K562 (cell line): ENCODE measurements around the gene HMOX2. TPM values are rescaled to one million over a fixed set of nuclear protein-coding genes. Genes with fewer than 3 reads are reported as not detected.

ENCODE experiments used
- BRD4 ChIP-seq: fragments of 200-600 bp; sonication (generic); IDR thresholded peaks from 2 replicates; pipeline ENCODE4 v1.6.1; 2017; ENCODE audit warnings: inconsistent platforms
- CBX2 ChIP-seq: fragments of 200-600 bp; sonication (generic); IDR thresholded peaks from one replicate; pipeline ENCODE4 v1.6.1; 2012; ENCODE audit warnings: mild to moderate bottlenecking, low read length, inconsistent platforms; ENCODE audit not compliant: insufficient read depth, poor library complexity, severe bottlenecking
- HDGF ChIP-seq: fragments of 450-650 bp; IDR thresholded peaks from 2 replicates; pipeline ENCODE4 v1.6.1; 2016
- IFI16 ChIP-seq: fragments of 250-450 bp; sonication (Bioruptor Pico); IDR thresholded peaks from 2 replicates; pipeline ENCODE4 v2.1.2; 2022; ENCODE audit warnings: mild to moderate bottlenecking, inconsistent platforms
- KDM4B ChIP-seq, 2 experiments: fragments of 450-650 bp in 1 of 2; sonication (generic) in 1 of 2; IDR thresholded peaks; 2 replicates each; pipeline ENCODE4 v1.6.1; 2016 to 2017; ENCODE audit warnings: borderline replicate concordance in 2 of 2, antibody characterized with exemption in 1 of 2, low read depth in 1 of 2, mild to moderate bottlenecking in 1 of 2
- KLF16 ChIP-seq: IDR thresholded peaks from 2 replicates; pipeline ENCODE4 v1.6.1; 2016; ENCODE audit warnings: antibody characterized with exemption
- NBN ChIP-seq: fragments of 450-650 bp; IDR thresholded peaks from 2 replicates; pipeline ENCODE4 v1.6.1; 2016; ENCODE audit warnings: low read depth, mild to moderate bottlenecking
- NCOR1 ChIP-seq: fragments of 450-650 bp; IDR thresholded peaks from 2 replicates; pipeline ENCODE4 v1.6.1; 2016; ENCODE audit warnings: mild to moderate bottlenecking, moderate library complexity
- NELFE ChIP-seq: IDR thresholded peaks from 2 replicates; pipeline ENCODE4 v1.6.1; 2011; ENCODE audit warnings: mild to moderate bottlenecking; ENCODE audit not compliant: insufficient read depth, insufficient read length
- POLR2G ChIP-seq: fragments of 200-400 bp; formaldehyde crosslinking; IDR thresholded peaks from 2 replicates; pipeline ENCODE4 v1.6.1; 2017; ENCODE audit warnings: low read depth, mild to moderate bottlenecking, antibody characterized with exemption, low read length, moderate library complexity
- RAD51 ChIP-seq: fragments of 450-650 bp; IDR thresholded peaks from 2 replicates; pipeline ENCODE4 v1.7.1; 2016; ENCODE audit warnings: low read depth, mild to moderate bottlenecking, borderline replicate concordance
- SIRT6 ChIP-seq: IDR thresholded peaks from one replicate; pipeline ENCODE4 v1.6.1; 2012; ENCODE audit warnings: low read depth, mild to moderate bottlenecking, control low read depth, inconsistent platforms, low read length, moderate library complexity
- SRSF7 ChIP-seq: fragments of 200-400 bp; formaldehyde crosslinking; optimal IDR thresholded peaks from 2 replicates; pipeline ENCODE3; 2017; ENCODE audit warnings: mild to moderate bottlenecking, low read depth, low read length
- STAT5A ChIP-seq: IDR thresholded peaks from 2 replicates; pipeline ENCODE4 v1.6.1; 2012; ENCODE audit warnings: low read length, inconsistent platforms, borderline replicate concordance
- TAF7 ChIP-seq: fragments of 450-650 bp; IDR thresholded peaks from 2 replicates; pipeline ENCODE4 v1.6.1; 2016; ENCODE audit warnings: missing genetic modification characterization, missing compliant biosample characterization
- ZNF699 ChIP-seq: fragments of 250-450 bp; sonication (Bioruptor Pico); IDR thresholded peaks from 2 replicates; pipeline ENCODE4 v1.8.0; 2021; ENCODE audit warnings: mild to moderate bottlenecking, moderate library complexity; ENCODE audit not compliant: insufficient replicate concordance
- ZNF764 ChIP-seq: fragments of 250-450 bp; sonication (Bioruptor Pico); IDR thresholded peaks from 2 replicates; pipeline ENCODE4 v1.4.0; 2020; ENCODE audit warnings: low read depth, mild to moderate bottlenecking, moderate library complexity
- polyA plus RNA-seq, 8 experiments: library from polyadenylated mRNA; depleted of rRNA in 4 of 8; stranded (reverse) in 5 of 8; unstranded in 3 of 8; fragments of >200 nt; fragmentation: Nextera tagmentation in 2 of 8; fragmentation: Illumina TruSeq in 1 of 8; extraction: Ambion mirVana in 2 of 8; extraction: Trizol in 1 of 8; gene quantifications; 2 replicates each; pipeline versions ENCODE4 v1.2.1 to v1.2.3, GENCODE V29; 2011 to 2014; ENCODE audit warnings: inconsistent platforms in 1 of 8, missing spikeins in 1 of 8
- total RNA-seq, 7 experiments: library from RNA; depleted of rRNA in 6 of 7; stranded (reverse); fragments of >200 nt in 6 of 7; fragmentation: Illumina TruSeq in 2 of 7; extraction: Trizol in 2 of 7; gene quantifications; 2 replicates each; pipeline versions ENCODE4 v1.2.1 to v1.2.3, GENCODE V29; 2011 to 2021; ENCODE audit warnings: low replicate concordance in 1 of 7
- TF ChIP-seq, protein P1 (sequence below): fragments of 250-450 bp; sonication (Bioruptor Pico); IDR thresholded peaks from 2 replicates; pipeline ENCODE4 v1.4.0; 2020; ENCODE audit warnings: mild to moderate bottlenecking, moderate library complexity
- TF ChIP-seq, protein P2 (sequence below): sonication (generic); formaldehyde crosslinking; IDR thresholded peaks from 2 replicates; pipeline ENCODE4 v1.8.0; 2023; ENCODE audit warnings: mild to moderate bottlenecking, missing genetic modification reagents
- TF ChIP-seq, protein P3 (sequence below): sonication (generic); formaldehyde crosslinking; IDR thresholded peaks from 2 replicates; pipeline ENCODE4 v1.8.0; 2022; ENCODE audit warnings: mild to moderate bottlenecking, missing genetic modification reagents
- TF ChIP-seq, protein P4 (sequence below), 3 experiments: IDR thresholded peaks in 2 of 3; conservative IDR thresholded peaks in 1 of 3; 2 replicates each; pipeline ENCODE4 v1.5.1; 2011 to 2012; ENCODE audit warnings: low read length in 3 of 3, mild to moderate bottlenecking in 3 of 3, control low read depth in 2 of 3, improper control_type of control experiment in 1 of 3, inconsistent platforms in 1 of 3, low read depth in 1 of 3, mixed read lengths in 1 of 3, moderate library complexity in 1 of 3; ENCODE audit not compliant: insufficient read depth in 2 of 3

HMOX2 gene
- total and polyA plus RNA-seq, 9 of the 15 experiments (the other 6 are each of a cell fraction or from before 2014, with no cell fraction given) = 26.8 to 87.4 (median 57.4) TPM

DNA sequence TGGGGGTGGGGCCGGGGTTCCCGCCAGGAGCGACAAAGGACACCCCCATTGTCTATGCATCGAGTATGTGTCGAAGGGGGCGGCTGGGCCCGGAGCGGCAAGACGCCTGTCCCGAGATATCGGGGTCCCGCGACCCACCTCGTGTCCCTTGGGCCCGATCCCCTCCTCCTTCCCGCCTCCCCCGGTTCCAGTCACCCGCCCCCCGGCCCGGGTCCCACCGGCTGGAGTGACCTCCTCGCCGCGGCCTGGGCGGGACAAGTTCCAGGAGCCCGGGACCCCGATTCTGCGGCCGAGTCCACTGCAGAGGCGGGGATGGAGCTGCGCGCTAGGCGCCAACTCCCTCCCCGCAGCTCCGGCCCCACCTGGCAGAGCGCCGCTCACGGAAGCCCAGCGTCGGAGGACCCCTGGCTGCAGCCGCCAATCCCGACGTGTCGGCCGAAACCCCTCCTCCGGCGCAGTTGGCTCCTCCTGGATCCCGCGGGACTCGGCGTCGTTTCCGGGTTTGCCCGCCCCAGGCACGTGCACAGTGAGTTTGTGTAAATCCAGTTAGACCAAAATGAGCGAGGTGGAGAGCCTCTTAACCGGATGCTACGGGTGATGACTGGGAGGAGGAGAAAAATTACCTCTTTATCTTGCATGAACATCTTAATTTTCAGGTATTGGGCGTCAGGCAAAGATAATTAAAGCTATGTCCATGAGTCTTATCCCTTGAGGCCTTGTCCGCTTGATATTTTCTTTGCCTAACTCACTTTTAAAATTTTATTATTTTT, 1.8 kb upstream of the HMOX2 start, which contains the start of gene NMRAL1 (continued):
- no peak for TF ChIP-seq HDGF
- no peak for TF ChIP-seq BRD4
- TF ChIP-seq NELFE = no peak
- TF ChIP-seq, protein P1, sequence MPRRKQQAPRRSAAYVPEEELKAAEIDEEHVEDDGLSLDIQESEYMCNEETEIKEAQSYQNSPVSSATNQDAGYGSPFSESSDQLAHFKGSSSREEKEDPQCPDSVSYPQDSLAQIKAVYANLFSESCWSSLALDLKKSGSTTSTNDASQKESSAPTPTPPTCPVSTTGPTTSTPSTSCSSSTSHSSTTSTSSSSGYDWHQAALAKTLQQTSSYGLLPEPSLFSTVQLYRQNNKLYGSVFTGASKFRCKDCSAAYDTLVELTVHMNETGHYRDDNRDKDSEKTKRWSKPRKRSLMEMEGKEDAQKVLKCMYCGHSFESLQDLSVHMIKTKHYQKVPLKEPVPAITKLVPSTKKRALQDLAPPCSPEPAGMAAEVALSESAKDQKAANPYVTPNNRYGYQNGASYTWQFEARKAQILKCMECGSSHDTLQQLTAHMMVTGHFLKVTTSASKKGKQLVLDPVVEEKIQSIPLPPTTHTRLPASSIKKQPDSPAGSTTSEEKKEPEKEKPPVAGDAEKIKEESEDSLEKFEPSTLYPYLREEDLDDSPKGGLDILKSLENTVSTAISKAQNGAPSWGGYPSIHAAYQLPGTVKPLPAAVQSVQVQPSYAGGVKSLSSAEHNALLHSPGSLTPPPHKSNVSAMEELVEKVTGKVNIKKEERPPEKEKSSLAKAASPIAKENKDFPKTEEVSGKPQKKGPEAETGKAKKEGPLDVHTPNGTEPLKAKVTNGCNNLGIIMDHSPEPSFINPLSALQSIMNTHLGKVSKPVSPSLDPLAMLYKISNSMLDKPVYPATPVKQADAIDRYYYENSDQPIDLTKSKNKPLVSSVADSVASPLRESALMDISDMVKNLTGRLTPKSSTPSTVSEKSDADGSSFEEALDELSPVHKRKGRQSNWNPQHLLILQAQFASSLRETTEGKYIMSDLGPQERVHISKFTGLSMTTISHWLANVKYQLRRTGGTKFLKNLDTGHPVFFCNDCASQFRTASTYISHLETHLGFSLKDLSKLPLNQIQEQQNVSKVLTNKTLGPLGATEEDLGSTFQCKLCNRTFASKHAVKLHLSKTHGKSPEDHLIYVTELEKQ (CRISPR knock-in tag) = no peak
- TF ChIP-seq, protein P2, sequence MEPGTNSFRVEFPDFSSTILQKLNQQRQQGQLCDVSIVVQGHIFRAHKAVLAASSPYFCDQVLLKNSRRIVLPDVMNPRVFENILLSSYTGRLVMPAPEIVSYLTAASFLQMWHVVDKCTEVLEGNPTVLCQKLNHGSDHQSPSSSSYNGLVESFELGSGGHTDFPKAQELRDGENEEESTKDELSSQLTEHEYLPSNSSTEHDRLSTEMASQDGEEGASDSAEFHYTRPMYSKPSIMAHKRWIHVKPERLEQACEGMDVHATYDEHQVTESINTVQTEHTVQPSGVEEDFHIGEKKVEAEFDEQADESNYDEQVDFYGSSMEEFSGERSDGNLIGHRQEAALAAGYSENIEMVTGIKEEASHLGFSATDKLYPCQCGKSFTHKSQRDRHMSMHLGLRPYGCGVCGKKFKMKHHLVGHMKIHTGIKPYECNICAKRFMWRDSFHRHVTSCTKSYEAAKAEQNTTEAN (CRISPR knock-in tag) = no peak
- no peak for TF ChIP-seq ZNF699 (CRISPR knock-in tag)
- no peak for TF ChIP-seq SIRT6
- TF ChIP-seq KLF16 = no peak
- TF ChIP-seq, protein P3, sequence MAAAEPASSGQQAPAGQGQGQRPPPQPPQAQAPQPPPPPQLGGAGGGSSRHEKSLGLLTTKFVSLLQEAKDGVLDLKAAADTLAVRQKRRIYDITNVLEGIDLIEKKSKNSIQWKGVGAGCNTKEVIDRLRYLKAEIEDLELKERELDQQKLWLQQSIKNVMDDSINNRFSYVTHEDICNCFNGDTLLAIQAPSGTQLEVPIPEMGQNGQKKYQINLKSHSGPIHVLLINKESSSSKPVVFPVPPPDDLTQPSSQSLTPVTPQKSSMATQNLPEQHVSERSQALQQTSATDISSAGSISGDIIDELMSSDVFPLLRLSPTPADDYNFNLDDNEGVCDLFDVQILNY (CRISPR knock-in tag) = peak; percentile 44; the same call in 1 of the 2 replicates
- no peak for TF ChIP-seq TAF7
- no peak for TF ChIP-seq ZNF764
- TF ChIP-seq SRSF7 = no peak
- TF ChIP-seq, protein P4, sequence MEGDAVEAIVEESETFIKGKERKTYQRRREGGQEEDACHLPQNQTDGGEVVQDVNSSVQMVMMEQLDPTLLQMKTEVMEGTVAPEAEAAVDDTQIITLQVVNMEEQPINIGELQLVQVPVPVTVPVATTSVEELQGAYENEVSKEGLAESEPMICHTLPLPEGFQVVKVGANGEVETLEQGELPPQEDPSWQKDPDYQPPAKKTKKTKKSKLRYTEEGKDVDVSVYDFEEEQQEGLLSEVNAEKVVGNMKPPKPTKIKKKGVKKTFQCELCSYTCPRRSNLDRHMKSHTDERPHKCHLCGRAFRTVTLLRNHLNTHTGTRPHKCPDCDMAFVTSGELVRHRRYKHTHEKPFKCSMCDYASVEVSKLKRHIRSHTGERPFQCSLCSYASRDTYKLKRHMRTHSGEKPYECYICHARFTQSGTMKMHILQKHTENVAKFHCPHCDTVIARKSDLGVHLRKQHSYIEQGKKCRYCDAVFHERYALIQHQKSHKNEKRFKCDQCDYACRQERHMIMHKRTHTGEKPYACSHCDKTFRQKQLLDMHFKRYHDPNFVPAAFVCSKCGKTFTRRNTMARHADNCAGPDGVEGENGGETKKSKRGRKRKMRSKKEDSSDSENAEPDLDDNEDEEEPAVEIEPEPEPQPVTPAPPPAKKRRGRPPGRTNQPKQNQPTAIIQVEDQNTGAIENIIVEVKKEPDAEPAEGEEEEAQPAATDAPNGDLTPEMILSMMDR (IDR thresholded peaks at IDR 0.05 in 2 of 3, conservative IDR thresholded peaks at IDR 0.05 in 1 of 3; ENCODE audit: insufficient read depth in 2 of 3, low read depth in 1 of 3, low read length in 3 of 3) = peak in 2 of 3 experiments; percentile 14 to 30; a peak in 3 of 6 replicates
- peak; percentile 79 for TF ChIP-seq RAD51
- peak; percentile 96 for TF ChIP-seq POLR2G
- no peak for TF ChIP-seq KDM4B (IDR thresholded peaks at IDR 0.05; ENCODE audit: borderline replicate concordance in 2 of 2, low read depth in 1 of 2)
- no peak; the same call in 1 of the 2 replicates for TF ChIP-seq NCOR1
- TF ChIP-seq CBX2 = no peak
- peak; percentile 8; the same call in 1 of the 2 replicates for TF ChIP-seq STAT5A
- no peak for TF ChIP-seq IFI16 (CRISPR knock-in tag)
- no peak for TF ChIP-seq NBN
